Amniotic stem cell (primary cell): Measurements from ENCODE around the gene SLC48A1.

Experiments used
- DNase-seq: peaks from one replicate; lab custom pipeline; 2025; lab: John Stamatoyannopoulos, UW

Gene SLC48A1

DNA sequence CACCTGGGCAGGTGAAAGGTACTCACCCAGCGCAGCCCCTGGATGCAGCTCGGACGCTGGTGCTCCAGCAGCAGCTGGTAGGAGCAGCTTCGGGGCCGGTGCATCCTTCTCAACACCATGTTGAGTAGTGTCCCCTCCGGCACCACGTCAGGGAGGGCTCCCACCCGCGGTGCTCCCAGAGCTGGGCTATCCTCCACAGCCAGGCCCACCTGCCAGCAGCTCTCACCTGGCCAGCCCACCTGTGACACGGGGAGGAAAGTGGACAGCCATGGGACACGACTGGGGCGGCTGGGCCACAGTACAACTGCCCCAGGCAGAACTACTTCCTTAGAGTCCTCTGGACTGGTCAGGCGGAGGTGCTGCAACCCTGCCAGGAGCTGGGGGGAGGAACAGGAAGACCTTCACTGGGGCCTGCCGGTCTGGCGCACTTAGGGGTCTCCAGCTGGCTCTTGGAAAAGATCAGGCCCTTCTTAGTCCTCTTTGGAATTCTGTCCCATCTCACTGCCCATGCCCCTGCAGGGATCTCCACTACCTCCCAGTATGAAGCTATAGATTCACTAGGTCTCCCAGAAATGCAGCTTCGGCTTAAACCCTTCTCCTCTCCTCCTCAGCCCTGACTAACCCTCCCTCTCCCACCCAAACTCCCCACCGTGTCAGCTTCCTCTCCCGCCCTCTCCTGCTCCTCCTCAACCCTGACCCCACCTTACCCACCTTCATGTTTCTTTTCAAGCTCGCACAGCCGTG, 15.0 kb upstream of the SLC48A1 start:
- no peak for DNase-seq

DNA sequence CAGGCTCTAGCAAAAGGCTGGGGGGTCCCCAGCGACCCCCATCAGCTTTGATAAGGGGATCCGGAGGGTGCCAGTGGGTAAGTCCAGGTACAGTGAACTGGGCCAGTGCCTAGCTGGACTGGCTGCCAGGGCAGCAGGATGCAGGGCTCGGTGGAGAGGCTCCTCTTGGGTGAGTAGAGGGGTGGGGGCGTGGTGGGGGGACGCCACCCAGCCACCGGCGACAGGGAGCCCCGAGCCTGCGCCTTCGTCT, 14.5 kb upstream of the SLC48A1 start:
- DNase-seq: no peak

DNA sequence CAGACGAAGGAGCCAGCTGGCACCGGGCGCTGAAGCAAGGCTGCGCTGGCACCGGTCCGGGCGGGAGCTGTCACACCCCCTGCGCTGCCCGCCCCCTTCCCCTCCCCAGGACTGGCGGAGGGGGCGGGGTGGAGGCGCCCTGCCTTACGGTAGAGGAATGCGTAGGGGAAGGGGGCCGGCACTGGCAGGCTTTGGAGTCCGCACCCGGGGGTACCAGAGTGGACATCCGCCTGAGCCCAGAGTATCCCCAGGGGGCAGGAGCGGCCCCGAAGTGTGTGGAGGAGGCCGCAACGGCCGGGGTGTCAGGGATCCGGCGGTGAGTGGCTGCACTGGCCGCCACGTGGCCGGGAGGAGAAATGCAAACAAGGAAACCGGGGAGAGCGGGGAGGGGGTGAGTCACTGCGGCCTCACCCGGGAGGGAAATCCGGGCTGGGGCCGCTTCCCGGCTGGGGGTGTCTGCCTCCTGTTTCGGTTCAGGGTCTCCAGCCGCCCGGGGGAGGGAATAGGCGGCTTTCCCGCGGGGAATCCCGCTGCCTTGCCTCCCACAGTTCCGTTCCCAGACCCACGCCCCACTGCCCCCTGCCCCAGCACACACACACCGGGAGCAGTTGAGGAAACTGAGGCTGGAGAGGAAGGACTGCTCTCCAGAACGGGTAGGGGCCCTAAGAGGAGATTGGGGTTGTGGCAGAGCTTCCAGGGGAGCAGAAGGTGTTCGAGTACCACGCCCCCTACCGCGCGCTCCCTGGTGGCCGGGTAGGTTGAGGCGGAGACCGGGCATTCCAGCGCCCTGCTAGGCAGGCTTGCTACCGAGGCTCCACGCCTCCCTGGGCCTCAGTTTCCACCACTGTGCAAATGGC, 14.0 kb upstream of the SLC48A1 start, which contains the start of gene RAPGEF3:
TSS of gene RAPGEF3 (minus strand) at position 47 of the 857 bp plus-strand sequence. CDS start 324 bp downstream, outside the sequence.
- peak; percentile 76 for DNase-seq

DNA sequence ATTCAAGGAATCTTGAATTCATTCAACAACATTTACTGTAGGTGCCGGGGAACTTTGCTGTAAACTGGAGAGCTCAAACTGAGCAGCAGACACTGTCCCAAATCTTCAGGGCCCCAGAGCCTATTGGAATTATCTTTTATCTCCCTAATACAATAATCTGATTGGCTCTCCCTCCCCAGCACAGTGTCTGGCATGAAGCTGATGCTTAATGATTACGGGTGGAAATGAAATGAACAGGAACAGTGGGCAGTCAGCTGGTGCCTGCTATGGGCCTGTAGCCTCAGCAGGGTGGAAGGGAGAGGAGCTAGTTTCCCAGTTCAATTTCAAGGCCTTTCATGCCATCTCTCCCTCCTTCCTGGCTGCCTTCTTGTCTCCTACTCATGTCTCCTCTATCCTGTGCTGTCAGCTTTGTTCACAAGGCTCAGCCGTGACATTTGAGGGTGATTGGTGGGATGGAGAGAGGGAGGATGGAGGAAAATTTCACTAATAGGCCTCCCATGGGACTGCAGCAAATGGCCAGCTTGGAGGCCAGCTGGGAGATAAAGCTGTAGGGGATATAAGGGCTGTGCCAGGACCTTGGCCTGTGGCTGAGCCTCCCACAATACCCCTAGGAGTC, 10.1 kb upstream of the SLC48A1 start:
- DNase-seq: no peak

DNA sequence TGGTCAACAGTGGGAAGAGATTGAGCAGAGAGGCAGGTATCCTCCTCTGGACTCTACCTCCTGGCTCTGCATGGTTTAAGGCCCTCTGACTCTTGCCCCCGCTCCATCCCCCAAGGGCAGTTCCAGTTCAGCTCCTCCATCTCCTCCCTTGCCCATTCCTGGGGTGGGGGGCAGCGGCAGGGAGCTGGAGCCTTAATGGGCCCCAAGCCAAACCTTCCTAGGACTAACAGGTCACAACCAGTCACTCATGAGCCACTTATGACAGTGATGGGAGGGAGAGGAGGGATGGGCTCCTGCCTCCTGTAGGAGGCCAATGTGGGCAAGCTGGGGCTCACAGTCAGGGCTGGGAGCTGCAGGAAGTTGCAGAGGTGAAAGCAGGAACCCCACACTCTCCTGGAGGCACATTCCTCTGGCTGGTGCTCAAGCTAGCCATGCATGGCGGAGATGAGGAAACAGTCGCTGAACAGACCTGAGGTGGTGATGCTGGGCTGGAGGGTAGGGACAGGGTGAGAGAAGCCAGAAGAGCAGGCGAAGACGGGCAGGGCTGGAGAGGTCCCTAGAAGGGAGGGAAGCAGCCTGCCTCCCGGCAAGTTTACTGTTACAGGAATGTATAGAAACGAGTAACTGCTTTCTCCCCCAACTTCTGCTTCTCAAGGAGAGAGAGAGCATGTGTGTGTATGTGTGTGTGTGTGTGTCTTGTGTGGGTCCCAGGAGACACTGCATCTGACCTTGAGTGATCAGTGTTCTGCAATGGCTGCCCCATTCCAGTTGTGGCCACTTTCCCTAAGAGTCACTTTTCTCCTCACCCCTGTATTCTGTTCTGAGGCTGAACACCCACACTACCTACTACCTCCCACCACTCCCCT, 9.3 kb upstream of the SLC48A1 start:
- no peak for DNase-seq

DNA sequence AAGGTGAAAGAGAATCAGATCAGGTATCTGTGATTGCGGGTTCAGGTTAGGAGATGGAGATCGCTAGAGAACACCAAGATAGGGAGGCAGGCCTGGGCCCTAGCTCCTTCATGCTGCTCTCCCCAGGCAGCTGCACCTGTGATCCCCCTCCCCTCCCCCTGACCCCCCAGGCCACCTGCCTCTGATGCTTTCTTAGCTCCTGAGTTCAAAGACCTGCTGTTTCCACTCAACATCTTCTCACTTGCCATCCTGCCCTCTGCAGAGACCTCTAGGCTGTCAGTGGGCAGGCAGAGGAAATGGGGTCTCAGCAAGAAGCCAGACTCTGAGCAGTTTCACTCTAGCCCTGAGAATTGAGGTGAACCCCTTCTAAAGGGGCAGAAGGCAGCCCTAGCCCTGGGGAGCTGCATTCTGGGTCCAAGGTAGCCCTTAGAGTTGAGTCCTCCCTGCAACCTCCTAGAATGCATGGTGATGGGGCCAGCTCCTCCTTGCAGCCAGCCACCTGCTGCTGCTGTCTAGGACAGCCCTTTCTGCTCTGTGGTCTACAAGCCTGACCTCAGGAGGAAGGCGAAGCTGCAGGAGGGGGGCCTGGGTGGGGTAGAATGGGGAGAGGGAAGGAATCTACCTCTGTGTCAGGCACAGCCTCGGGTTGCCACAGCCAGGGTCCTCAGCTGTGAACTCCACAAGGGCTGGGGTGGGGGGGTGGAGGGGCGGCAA, 6.4 kb upstream of the SLC48A1 start:
- no peak for DNase-seq

DNA sequence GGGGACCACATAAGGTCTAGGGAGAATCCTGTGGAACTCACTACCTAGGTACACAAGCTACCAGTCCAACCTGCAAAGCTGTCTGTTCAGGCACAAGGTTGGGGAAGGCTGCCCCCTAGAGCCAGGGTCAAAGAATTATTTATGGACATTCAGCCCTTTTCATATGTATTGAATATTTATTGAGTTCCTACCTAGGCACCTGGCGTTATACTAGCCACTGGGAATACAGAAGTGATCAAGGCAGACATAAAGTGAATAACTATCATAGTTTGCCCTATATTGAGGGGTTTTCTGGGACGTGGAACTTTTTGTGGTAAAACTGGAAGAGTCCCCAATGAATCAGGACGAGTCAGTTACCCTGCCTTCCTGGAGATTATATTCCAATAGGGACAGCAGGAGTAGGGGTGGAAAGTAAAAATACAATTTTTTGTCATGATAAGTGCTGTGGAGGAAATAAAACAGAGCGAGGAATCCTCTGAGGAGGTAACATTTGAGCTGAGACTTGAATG, 5.8 kb upstream of the SLC48A1 start:
- DNase-seq: no peak

DNA sequence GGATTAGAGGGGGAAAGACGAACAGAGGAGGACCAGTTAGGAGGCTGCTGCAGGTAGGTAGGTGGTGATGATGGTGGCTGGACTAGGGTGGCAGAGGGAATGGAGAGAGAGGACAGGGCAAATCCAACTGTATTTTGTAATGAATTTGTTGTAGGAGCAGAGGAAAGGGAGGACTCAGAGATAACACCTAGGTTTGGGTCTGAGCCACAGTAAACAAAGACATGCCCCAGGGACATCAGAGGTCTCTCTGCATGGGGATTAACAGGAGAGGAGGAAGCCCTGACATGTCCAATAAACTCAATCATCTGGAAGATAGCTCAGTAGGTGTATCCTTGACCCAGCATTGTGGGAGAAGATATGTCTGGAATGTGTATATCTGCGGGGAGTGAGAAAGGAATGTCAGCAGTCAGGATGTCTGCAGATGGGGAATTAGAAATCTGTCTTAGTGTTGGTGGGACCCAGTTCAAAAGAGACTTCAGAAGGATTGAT, 4.7 kb upstream of the SLC48A1 start:
- DNase-seq: no peak

DNA sequence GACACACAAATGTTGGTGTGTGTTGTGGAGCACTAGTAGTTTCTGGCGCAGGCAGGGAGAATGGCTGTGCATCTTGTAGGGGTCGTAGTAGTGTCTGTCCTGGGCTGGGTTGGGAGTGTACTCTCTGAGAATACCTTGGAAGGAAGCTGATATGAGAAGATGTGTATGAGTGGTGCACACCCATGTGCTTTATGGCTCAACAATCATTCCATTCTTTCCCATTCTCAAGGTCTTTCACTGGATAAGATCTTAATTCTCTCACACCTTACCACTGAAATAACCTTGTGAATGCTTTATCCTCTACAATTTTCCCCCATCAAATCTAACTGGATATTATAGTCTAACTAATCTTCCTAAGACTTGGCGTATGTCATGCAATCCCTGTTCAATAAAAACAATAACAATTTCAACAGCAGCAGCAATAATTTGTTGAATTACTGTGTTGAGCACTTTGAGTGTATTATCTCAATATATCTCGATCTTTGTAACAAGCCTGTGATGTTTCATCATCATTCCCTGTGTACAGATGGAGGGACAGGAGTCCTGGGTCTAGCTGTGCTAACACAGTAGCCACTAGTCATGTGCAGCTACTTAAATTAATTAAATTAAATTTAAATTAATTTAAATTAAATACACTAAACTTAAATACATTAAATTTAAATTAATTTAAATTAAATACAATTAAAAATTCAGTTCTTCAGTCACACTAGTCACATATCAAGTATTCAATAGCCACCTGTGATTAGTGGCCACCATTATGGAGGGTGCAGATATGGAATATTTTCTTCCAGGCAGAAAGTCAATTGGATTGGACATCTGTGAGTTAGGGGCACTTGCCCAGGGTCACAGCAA, 3.6 kb upstream of the SLC48A1 start:
- DNase-seq: no peak

DNA sequence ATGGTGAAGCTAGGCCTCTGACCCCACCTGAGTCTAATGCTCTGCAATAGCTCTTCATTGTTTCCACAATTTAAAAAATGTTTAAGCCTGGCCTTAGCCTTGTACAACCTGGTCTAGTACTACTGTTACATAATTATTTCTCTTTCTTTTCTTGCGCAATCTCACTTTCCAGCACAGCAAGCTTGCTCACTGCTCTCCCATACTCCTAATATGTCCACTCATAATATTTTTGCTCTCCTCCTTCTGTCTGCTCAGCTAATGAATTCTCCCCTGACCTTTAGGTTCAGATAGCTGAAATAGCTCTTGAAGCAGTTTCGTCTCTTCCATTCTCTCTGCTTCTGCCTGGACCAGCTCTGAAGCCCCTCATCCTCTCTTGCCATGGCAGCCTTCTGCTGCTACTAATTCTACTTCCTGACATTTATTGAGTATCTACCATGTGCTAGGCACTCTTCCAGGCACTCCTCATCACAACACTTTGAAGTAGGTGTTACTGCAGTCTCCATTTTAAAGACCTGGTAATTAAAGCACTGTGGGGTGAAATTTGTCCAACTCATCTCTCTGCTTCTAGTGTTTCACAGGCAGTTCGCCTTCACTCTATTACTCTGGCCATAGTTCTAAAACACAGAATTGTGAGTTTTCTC, 2.8 kb upstream of the SLC48A1 start:
- no peak for DNase-seq

DNA sequence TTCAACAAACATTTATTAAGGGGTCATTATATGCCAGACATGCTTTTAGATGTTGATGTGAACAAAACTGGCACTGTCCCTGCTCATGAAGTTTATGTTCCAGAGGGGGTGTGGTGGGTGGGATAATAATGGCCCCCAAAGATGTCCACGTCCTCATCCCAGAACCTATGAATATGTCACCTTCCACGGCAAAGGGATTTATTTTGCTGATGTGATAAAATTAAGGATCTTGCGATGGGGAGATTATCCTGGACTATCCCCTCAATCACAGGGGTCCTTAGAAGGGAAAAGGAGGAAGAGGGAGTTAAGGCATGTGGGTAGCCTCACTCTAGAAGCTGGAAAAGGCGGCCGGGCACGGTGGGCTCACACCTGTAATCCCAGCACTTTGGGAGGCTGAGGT, 1.7 kb upstream of the SLC48A1 start:
- no peak for DNase-seq

DNA sequence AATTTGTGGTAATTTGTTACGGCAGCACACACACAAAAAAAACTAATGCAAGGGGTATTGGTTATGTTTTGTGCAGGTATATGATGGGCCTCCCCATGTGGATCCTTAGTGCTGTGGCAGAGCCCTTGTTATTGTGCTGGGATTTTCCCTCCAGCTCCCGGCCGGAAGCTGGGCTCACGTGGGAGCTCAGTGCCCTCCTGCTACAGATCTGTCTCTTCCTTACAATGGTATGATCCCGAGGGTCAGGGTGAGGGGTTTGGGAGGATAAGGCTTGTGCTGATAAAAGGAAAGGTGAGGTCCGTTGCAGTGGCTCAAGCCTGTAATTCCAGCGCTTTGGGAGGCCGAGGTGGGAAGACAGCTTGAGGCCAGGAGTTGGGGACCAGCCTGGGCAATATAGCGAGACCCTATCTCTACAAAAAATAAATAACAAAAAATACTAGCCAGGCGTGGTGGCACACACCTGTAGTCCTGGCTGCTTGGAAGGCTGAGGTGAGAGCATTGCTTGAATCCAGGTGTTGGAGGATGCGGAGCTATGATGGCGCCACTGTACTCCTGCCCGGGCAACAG, 861 bp upstream of the SLC48A1 start:
- no peak for DNase-seq

DNA sequence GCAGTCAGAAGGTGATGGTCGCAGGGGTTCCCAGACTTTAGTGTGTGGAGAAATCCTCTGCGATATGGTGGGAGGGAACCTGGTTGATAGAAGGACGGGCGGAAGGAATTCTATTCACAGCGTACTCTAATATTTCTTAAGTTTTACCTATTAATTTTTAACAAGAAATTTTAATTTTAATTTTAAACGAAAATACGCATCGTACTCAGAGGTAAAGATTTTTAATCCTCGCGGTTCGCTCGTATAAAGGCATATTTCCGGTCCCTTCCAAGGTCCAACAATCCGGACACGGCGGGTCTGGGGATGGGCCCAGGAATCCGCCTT, 338 bp upstream of the SLC48A1 start:
- no peak for DNase-seq

DNA sequence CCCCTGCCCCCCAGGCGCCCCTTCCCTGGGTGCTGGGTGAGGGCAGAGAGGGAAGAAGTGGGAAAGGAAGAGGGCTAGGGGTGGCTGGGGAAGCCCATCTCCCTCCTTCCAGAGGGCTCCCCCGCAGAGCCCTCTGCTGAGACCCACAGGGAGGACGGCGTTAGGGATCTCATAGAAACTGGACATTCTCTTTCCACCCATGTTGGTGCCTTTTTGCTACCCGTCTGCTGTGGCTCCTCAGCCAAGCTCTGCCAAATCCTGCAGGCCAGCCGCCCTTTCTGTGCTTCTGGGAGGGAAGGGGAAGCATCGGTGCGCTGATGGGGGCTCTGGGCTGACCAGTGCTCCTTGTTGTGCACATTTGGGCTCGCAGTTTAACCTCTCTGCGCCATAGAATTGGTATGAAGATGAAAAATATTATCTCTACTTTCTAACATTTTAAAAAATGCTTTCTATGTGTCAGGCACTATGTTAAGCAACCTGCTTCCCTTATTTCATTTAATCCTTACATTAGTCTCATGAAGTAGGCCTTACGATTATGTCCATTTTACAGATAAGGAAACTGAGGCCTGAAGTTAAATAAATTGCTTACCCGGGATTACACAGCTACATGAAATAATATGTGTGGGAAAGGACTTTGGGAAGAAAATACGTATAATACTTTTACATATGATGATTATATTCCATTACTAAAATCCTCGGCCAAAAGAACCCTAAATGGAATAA, 981 bp downstream of the SLC48A1 start:
- DNase-seq: no peak

DNA sequence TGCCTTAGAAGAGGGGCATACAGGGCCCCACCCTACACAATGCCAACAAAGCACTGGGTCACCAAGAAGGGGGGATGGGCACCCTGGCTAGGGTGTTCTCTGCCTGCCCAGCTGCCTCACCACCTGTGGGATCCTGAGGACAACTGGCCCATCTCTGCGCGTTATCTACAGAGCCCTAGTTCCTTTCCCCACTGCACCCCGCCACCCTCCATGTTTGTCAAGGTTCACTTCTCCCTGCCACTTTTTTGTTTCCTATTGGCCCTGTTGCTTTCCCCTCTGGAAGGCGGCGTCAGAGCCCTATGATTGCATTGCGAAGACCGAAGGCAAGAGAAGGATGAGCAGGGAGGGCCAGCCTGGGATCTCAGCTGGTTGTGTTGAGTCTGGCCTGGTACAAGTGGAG, 1.6 kb downstream of the SLC48A1 start:
- DNase-seq: no peak

DNA sequence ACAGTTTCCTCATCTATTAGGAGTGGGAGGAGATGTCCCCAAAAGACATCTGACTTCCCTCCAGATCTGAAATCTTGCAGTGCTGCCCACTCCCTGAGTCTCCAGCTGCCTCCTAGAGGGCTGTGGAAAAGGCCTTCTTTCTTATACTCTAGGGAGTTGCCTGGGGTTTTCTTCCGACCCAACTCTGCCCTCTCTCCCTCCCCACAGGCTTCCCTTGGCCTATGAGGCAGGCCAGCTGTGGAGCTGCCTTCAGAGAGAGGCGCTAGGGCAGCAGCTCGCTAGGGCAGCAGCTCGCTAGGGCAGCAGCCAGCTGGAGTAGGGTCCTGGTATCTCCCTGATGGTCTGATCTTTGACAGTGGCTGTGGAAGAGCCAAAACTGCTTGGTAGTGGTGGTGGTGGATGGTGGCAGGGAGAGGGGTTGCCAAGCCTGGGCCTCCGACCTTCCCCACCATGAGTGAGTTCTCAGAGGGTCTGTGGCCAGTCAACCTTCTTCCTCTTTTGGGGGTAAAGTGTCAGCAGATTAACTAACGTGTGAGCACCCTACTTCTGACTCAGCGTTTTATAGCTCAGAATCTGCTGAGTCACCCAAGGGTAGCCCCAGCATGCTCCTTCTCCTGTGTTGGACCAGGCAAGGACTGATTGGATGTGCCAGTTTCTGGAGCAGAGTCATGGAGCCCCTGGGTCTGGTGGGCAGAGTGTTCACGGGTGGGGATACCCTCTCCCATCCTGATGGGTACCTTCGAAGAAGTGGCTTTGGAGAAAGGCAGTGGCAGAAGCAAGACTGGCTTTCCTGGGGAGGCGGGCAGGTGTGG, 2.3 kb downstream of the SLC48A1 start:
- DNase-seq: no peak

DNA sequence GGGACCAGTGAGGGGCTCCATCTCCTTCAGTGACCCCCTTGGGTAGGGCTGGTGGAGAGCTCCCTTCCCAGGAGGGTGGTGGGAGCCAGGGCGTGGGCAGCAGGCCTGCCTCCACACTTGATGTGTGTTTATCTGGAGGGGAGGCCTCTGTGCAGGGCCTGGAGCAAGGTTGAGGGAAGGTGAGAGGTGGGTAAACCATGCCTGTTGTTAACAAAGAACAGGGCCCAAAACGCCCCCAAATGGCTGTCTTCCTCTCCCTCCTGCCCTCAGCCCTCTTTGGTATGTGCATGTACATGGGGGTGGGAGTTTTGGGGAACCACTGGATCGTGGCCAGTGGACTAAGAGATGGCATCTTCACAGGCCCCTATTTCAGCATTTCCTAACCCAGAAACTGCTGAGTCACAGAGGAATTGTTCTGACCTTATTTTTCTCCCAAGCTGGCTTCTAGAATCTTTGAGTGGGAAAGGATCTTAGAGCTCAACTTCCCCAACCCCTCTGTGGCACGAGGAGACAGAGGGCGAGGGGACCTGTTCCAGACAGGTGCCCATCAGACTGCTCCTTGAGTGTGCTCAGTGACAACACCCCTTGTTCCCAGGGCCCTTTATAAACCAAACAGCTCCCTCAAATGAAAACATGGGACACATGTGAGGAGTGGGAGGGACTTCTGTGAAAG, 3.6 kb downstream of the SLC48A1 start:
- no peak for DNase-seq
